Activated T-cell treated with anti-CD3 and anti-CD28 coated beads, Interleukin-2, amount 50 U/mL, for 1 hour (primary cell): ENCODE data around the gene CDK18.
"Not testable (repeated sequence)": the region's sequence is repeated elsewhere in the genome, so short reads cannot be mapped to it uniquely, and the experiment has no call there.

Source experiments
- DNase-seq: peaks from one replicate; pipeline ENCODE4 v3.0.0-alpha.2; 2020

CDK18 gene

DNA sequence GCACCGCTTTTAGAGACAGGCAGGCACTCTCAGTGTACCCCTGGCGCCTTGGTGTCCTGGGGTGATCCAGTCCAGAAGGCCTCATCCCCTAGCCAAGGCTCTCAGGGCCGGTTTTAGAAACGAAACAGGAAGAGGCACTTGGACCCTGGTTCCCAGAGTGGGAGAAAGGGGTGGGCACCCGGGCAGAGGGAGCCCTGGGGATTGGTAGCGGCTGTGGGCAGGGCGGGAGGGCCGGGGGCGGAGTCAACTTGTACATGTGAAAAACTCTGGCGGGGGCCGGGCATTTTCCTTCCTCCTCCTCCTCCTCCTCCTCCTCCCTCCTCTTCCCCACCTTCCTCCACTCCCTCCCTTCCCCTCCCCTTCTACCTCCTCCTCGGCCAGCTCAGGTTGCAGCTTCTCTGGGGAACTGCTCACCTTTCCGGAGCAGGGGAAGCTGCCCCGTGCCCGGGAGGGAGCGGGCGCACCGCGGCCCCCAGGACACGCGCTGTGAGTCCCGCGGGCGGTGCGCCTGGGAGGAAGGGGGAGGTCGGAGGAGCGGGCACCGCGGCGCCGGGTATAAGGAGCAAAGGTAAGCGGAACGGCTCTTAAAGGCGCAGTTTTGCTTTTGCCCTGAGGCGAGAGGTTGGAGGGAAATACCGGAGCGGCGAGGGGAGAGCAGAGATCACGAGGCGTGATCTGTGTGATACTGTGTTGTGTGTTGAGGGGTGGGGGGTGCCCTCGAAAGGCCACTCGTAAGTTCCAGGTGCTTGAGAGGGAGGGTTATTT, at the start of gene CDK18:
TSS of gene CDK18 (plus strand) at position 359 of the 765 bp plus-strand sequence. CDS start 18,499 bp downstream, outside the sequence.
- peak; percentile 50 for DNase-seq

DNA sequence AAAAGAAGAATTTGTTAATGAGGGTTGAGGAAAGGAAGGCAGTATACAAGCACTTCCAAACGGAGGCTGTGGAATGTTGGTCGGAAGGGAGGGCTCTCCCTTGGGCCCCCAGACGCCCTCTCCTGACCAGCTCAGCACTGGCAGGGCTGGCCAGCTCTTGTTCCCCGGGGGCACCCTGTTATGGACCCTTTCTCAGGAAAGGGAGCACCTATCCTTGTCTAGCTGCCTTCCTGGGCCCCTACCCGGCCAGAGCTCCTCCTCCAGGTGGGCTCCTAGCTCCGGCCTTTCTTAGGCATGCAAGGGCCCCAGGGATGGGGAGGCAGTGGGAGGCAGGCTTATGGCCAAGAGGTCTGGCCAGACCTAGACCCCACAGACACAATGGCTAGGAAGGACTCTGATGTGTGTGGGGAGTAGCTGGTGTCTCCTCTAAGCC, 49.5 kb upstream of the CDK18 start:
- DNase-seq: no peak

DNA sequence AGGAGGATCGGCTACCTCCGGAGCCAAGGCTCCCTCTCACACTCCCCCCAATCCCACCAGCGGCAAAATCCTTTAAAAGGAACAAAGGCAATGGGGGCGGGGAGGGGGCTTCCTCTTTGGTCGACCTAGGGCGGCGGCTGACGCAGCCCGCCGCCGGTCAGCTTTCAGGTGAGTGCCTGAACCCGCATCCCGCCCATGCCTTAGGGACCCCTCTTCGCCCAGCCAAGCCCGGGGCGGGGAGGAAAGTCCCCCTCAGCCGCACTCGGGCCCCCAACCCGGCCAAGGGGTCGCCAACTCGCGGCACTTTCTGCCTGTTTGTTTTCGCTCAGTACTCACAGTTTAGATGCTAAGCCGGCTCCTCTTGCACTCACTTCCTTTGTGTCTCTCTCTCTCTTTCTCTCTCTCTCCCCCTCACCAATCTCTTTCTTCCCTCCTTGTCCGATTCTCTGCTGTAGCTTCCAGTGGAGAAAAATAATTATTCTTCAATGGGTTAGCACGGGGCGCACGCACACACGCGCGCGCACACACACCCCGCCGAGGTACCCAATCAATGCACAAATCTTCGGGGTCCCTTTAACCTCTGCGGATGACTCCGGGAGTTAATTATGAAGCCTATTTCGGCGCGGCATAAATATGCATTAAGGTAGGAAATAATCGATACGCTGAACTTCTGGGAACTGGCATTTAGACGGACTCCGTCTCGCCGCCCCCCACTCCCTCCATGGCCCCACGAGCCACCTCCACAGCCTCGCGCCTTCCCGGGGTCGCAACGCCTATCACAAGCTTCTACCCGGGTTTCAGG, 48.7 kb upstream of the CDK18 start, which contains the start of gene BLACAT1:
TSS of gene BLACAT1 (minus strand) at position 465 of the 802 bp plus-strand sequence.
- DNase-seq: no peak

DNA sequence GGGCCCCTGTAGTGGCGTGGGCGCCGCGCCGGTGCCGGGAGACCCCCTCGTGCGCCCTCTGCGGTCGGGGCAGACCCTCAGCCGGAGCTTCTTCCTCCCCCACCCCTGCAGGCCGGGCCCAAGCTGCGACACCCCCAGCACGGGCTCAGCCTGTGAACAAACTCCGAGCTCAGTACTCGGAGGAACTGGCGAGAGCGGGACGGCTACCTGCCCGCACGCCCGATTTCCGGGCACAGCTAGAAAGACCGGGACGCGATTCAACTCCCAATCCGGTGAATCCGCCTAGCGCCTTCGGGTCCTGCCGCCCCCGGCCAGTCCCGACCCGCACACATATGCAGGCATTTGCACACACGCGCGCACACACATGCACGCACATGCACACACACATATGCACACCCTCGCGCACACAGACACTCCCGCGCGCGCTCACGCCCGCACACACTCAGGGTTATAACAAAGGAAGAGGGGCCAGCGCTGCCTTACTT, 48.0 kb upstream of the CDK18 start:
- DNase-seq: no peak

DNA sequence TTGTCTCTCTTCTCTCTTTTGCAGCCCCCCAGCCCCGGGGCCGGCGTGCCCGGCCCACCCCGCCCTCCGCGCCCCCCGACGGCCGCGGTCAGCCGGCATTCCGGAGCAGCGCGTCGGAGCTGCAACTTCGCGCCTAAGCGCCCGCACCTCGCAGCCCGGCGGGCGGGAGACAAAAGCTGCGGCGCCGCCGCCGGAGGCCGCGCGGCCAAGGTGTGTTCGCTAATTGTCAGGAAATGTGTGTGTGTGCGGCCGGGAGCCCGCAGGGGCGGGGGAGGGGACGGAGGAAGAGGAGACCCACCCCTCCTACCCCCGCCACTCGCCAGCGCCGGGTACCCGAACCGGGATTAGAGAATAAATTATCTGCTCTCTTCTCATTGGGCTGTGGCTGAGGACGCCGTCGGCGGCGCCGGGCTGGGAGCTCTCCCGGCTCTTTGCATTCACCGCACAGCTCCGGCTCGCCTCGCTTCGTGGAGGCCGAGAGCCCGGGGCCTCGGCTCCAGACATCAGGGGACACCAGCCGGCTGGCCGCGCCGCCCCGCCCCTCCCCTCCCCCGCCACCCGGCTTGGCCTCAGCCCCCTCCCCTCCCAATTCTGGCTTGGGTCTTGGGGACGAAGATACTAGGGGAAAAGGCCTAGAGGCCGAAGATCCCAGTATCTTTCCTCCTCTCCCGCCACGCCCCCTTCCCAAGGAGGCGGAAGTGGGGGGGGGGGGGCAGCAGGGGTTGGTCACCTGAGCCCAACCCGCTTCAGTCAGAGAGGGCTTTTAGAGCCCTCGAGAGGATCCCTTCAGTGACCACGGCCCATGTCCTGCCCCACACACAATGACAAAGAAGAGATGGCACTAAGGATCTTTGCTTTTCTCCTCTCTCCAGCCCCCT, 47.4 kb upstream of the CDK18 start:
- DNase-seq: peak; percentile 30

DNA sequence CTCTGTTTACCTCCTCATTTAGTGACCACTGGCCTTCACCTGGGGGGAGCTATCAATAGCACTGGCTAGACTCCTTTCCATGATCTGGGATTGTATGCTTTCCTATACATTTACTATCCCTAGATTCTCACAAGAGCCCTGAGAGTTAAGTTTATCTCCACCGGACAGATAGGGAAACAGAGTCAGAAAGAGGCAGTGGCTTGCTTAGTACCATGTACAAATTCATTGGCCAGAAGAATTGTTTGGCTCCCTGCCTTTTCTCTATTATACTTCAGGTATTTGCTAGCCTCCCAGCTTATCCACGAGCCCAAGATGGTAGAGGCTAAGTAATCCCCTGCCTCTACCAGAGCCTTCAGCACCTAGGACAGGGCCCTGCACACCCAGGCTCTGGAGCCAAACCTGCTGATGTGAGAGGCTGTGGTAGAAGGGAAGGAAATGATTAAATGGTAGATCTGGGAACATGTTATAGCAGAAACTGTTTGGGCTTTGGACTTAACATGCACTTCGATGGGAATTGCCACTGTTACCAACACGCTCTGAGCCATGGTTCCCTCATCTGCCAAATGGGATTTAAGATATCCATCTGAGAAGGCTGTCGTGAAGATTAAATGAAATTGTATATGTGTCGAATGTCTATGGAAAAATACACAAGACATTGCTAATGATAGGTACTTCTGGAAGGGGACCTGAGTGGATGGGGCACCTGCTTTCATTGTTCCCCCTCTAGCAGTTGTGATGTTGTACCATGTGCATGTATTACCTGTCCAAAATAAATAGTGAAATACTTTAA, 45.5 kb upstream of the CDK18 start:
- DNase-seq: peak; percentile 28

DNA sequence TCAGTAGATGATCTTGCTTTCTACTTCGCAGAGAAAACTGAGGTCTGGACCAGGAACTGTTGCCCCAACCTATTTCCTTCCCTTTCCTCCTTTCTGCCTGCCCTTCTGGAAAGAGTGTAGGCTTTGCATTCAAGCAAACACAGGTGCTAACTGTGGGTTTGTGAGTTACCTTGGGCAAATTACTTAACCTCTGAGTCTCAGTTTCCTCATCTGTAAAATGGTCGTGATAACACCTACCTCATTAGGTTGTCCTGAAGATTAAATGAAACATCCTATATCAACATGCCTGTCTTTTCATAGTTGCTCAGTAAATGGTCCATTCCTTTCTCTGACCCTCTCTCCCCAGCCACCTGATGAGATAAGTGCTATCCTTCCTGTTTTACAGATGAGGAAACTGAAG, 39.1 kb upstream of the CDK18 start:
- DNase-seq: no peak

DNA sequence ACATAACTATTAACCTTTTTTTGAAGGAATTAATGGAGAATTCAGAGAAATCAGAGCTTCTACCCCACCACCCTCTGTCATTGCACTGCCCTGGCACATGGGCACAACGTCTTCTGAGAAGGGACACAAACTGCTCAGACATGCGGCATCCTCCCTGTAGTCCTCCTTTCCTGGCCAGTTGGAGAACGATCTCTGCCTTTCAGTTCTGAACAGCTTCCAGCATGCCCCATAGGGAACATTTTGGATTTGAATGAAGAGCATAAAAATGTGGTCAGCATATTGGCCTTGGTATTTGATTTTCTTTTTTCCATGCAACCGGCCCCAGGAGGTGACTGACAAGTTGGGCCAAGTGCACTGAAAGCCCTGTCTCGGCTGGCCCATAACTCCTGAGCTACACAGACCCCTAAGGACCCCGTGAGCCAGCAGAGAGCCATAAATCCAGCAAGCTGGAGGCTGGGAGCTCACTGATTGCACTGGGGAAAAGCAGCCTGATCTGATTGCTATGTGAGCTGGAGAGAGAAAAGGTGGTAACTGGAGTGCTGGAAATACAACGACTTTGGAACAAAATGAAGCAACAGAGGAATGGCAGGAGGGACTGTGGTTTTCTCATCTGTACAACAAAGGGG, 37.8 kb upstream of the CDK18 start:
- DNase-seq: no peak

DNA sequence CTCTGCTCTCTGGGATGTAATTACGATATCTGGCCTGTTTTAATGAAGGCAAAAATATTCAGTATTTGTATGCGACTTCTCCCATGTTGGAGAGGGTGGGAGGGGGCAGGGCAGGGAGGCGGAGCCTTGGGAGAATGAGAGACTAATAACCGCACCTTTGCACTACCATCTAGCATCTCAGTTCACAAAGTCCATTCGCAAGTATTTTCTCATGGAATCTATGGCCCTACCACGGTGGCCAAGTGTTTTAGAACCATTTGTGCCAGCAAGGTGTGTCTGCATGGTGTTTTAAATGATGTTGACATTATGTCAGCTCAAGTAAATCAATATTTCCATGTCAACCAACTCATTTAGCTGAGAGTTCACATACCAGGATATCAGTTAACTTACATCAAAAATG, 34.3 kb upstream of the CDK18 start:
- DNase-seq: no peak

DNA sequence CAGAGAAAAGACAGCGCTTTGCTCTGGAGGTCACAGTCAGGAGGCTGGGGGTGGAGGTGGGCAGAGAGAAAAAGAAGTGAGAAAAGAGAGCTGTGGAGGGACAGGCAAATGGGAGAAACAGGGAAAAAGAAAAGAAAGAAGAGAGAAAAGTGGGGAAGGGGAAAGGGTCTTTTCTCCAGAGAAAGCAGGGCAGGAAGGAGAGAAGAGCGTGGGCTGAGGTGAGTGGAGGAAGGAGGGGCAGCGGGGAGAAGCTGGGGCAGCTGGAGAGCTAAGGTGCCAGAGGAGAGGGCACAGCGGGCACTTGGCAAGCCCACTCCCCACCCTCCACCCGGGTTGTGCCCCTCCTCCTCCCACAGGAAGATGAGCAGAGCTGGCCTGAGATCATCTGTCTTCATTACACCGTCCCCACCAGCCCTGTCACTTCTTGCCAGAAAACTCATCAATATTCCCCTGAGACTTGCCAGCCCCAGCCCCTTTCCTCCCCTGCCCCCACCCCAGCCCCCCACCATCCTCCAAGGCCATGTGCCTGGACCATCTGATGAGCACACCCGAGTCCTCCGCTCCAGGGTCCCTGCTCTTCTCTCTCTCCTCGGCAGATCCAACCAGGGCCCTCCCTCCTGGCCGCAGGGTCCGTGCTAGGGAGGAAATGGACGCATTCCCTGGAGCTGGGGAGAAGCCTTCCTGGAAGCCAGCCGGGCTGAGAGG, 31.6 kb upstream of the CDK18 start:
- DNase-seq: no peak

DNA sequence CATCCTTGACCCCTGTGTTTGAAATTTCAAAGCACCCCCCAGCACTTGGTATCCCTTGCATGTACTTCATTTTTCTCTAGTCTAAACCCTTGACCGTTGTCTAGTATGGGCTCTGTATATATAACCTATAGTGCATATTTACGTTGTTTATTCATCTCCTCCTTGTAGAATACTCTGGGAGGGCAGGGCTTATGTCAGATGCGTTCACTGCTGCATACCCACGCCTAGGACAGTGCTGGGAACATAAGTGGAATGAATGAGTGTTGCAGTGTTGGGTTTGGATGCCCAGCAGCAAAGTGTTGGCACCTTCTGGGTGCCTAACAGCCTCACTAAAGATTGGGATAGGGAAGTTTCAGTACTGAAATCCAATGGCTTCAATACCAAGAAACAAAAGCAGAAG, 31.0 kb upstream of the CDK18 start:
- DNase-seq: no peak

DNA sequence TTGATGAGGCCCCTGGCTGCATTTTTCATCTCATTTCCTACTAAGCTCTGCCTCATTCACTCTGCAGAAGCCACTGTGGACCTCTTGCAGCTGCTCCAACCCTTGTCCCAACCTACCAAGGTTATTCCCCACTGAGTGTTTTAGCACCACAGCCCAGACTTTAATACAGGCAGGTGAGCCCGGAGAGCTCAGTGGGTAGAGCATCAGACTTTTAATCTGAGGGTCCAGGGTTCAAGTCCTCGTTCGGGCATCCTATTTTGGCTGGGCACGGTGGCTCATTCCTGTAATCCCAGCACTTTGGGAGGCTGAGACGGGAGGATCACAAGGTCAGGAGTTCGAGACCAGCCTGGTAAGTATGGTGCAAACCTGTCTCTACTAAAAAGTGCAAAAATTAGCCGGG, 30.5 kb upstream of the CDK18 start:
- DNase-seq: no peak

DNA sequence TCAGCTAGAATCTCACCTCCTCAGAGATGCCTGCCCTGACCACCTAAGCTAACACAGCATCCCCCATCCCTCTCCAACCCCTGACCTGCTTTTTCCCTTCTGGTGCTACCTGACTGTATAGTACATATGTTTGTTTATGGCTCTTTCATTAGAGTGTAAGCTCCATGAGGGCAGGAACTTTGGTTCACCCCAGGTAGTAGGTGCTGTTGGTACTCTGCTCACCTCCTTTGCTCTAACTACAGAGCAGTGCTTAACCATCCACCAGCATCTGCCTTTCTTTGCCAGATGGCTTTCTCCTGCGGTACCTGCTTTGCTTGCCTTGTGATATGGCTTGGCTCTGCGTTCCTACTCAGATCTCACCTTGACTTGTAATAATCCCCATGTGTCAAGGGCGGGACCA, 29.9 kb upstream of the CDK18 start:
- DNase-seq: no peak

DNA sequence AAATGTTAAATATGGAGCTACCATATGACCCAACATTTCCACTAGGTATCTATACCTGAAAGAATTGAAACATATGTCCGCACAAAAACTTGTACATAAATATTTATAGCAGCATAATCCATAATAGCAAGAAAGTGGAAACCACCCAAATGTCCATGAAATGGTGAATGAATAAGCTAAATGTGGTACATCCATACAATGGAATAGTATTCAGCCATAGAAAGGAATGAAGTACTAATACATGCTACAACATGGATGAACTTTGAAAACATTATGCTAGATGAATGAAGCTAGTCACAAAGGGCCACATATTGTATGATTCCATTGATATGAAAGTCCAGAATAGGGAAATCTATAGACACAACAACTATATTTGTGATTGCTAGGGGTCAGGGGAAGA, 28.6 kb upstream of the CDK18 start:
- DNase-seq: no peak

DNA sequence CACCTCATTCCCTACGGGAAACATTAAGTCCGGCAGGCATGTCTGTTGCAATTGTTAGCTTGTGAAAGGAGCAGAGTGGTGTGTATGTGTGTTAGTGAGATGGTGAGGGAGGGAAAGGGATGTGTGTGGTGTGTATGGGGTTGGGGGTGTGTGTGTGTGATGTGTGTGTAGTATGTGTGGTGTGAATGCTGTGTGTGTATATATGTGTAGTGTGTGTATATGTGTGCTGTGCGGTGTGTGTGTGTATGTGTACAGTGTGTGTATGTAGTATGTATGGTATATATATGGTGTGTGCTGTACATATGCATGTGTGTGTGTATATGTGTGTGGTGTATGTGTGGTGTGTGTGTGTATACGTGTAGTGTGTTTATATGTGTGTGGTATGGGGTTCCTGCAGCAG, 27.8 kb upstream of the CDK18 start:
- no peak for DNase-seq

DNA sequence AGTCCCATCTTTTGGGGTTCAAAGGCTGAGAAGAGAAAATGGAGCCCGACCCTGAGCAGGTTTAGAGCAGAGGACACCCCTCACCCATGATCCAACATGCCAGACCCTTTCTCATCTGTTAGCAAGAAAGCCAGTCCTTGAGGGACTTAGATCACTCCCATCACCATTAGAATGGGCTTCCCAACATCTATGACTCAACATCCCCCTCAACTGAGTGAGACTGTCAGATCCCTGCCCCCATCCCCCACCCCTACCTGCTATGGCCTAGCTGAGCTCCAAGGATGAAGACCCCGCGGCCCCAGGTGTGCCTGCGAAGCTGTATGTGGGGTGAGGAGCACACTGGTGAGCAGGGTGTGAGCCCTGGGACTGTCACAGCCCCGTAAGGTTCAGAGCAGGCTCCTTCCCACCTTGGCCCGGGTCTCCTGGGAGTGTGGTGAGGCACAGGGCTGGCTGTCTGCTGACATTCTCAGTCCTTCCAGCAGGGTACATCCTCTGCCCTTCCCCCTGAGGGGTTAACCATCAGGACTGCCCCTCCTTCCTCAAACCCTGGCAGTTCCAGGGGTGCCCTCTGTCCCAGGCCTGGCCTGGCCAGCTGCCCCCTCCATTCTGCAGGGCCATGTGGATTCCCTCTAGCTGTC, 27.2 kb upstream of the CDK18 start:
- DNase-seq: no peak

DNA sequence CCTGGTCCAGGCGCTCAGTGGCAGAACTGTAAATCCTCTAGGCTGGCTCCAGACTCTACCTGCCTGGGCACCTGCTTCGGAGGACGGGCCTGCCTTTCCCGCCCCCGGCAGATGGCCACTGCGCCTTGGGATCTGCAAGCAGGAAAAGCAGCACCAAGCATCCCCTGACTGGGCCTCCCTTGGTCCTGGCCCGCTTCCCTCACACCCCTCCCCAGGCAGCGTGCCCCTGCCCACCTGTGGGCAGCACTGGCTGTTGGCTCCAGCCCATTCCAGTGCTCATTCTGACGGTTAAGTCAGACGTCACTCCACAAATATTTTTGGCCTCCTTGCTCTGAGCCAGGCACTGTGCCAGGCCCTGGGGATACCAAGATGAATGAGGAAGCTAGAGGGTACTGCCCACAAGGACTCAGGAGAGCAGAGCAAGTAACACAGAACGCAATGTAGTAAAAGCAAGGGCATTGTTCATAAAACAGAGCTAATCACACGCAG, 26.7 kb upstream of the CDK18 start:
- DNase-seq: no peak

DNA sequence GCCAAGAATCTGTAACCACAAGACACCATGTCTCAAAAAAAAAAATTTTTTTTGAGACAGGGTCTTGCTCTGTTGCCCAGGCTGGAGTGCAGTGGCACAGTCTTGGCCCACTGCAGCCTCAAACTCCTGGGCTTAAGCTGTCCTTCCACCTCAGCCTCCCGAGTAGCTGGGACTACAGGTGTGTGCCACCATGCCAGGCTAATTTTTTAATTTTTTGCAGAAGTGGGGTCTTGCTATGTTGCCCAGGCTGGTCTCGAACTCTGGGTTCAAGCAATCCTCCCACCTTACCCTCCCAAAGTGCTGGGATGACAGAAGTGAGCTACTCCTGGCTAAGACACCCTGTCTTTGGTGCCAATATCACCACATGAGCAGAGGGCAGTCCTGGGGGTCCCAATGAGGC, 25.5 kb upstream of the CDK18 start:
- DNase-seq: not testable (repeated sequence)

DNA sequence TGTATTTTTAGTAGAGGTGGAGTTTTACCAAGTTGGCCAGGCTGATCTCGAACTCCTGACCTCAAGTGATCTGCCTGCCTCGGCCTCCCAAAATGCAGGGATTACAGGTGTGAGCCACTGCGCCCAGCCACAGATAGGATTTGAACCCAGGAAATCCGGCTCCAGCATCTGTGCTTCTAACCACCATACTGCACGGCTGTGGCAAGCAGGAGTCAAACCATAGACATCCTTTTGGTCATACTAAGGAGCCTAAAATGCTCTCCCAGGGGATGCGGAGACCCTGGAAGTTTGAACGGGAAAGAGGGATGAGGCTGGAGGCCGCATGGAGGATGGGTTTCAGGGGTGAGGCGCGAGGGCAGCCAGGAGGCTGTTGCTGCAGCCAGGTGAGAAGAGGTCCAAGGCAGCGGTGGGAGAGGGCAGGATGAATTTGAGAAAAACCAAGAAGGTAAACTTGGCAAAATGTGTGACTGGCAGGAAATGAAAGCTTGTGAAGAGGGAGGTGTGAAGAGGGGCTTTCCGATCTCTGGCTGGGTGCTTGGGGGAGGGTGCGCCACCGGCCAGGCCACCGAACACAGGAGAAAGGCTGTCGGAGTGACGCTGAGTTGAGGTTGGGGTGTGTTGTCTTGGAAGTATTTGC, 24.0 kb upstream of the CDK18 start:
- DNase-seq: peak; percentile 60

DNA sequence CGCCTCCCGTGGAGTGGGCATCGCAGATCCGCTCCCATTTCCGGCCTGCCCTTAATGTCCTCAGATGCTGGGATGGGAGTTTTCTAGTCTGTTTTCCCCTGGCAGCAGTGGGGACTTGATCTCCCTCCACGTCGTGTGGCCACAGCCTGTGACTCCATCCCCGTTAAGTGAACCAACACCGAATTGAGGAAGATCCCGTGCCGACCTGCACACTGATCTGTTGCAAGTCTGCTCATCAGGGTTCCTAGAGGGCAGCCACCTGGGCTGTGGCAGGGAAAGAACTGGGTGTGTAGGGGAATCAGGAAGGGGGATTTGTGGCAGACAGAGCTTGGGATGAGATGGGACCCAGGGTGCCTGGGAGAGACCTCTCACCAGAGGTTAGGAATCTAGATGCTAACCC, 23.3 kb upstream of the CDK18 start:
- no peak for DNase-seq
